COLO668 (cell line): ENCODE measurements around the gene DHRSX.
"Not testable (repeated sequence)": the region's sequence is repeated elsewhere in the genome, so short reads cannot be mapped to it uniquely, and the experiment has no call there.

Source experiments
- DNase-seq: peaks from one replicate; lab custom pipeline; 2025; ENCODE audit not compliant: unreplicated experiment; lab: John Stamatoyannopoulos, UW

The DHRSX gene

GRCh38 chrX:2369206-2369605 lies 131.6 kb downstream of the DHRSX start:
- DNase-seq = no peak

- no peak for DNase-seq
These were observed 140.0 kb downstream of the DHRSX start for GRCh38 chrX:2360731-2361130.

- DNase-seq = not testable (repeated sequence)
These were observed 141.3 kb downstream of the DHRSX start for GRCh38 chrX:2359522-2359921.

- DNase-seq = no peak
These were observed 148.5 kb downstream of the DHRSX start for GRCh38 chrX:2351999-2352995.

GRCh38 chrX:2351321-2351720 lies 149.5 kb downstream of the DHRSX start:
- no peak for DNase-seq

GRCh38 chrX:2350703-2351102 lies 150.1 kb downstream of the DHRSX start:
- not testable (repeated sequence) for DNase-seq

GRCh38 chrX:2350036-2350435 lies 150.7 kb downstream of the DHRSX start:
- not testable (repeated sequence) for DNase-seq

GRCh38 chrX:2348211-2348610 lies 152.6 kb downstream of the DHRSX start:
- DNase-seq = no peak

GRCh38 chrX:2346158-2346557 lies 154.6 kb downstream of the DHRSX start:
- DNase-seq = no peak

GRCh38 chrX:2345562-2345961 lies 155.2 kb downstream of the DHRSX start:
- no peak for DNase-seq

- no peak for DNase-seq
These were observed 157.4 kb downstream of the DHRSX start for GRCh38 chrX:2343413-2343812.

- no peak for DNase-seq
These were observed 157.9 kb downstream of the DHRSX start for GRCh38 chrX:2342874-2343273.

GRCh38 chrX:2342281-2342688 lies 158.5 kb downstream of the DHRSX start:
- no peak for DNase-seq

- DNase-seq = no peak
These were observed 159.8 kb downstream of the DHRSX start for GRCh38 chrX:2340991-2341390.

GRCh38 chrX:2336181-2336580 lies 164.6 kb downstream of the DHRSX start:
- DNase-seq = no peak

GRCh38 chrX:2334237-2334636 lies 166.5 kb downstream of the DHRSX start:
- DNase-seq = no peak

- DNase-seq = no peak
These were observed 168.5 kb downstream of the DHRSX start for GRCh38 chrX:2332252-2332651.

- DNase-seq = no peak
These were observed 169.9 kb downstream of the DHRSX start for GRCh38 chrX:2330910-2331309.

GRCh38 chrX:2330487-2330886 lies 170.3 kb downstream of the DHRSX start:
- no peak for DNase-seq

- no peak for DNase-seq
These were observed 173.4 kb downstream of the DHRSX start for GRCh38 chrX:2327423-2327822.

- DNase-seq = no peak
These were observed 175.5 kb downstream of the DHRSX start for GRCh38 chrX:2325076-2325784.

GRCh38 chrX:2324151-2324550 lies 176.6 kb downstream of the DHRSX start:
- no peak for DNase-seq
